GM12801 (cell line): ENCODE results near the gene ALS2CL.

Experiments used
- TF ChIP-seq, protein P1 (sequence below): IDR thresholded peaks from one replicate; pipeline ENCODE4 v1.5.1; 2011; ENCODE audit warnings: control low read depth; ENCODE audit not compliant: insufficient read length; ENCODE audit errors: extremely low read depth

Gene ALS2CL

DNA sequence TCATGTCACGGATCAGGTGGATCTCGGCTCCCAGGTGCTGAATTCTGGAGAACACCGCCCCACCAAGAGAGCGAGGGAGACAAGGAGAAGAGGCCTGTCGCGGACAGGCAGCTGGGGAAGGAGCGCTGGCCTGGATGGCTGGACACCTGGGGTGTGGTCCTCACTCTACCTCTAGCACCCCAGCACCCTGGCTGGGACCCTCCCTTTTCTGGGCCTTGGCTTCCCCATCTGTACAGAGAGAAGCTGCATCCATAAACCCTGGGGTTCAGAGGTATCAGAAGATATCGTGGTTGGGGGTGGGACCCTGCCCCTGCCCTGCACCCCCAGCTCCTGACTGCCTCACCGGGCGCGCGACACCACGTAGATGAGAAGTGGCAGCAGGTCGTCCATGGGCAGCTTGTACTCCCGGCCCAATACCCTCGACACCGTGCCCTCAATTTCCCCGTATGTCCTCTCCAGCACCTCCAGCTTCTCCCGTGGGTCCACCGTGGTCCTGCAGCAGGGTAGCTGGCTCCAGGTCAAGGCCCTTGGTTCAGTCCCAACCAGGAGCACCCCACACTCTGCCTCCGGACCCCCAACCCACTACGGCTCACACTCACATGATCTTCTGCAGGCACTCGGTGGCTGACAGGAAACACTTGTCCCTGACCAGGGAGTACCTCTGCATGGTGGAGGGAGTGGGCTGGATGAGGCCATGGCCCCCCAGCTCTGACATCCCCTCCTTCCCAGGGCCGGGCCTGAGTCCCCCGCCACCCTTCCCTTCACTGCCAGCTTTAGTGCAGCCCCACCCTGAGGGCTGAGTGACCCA lies 21.7 kb downstream of the ALS2CL start:
- TF ChIP-seq, protein P1, sequence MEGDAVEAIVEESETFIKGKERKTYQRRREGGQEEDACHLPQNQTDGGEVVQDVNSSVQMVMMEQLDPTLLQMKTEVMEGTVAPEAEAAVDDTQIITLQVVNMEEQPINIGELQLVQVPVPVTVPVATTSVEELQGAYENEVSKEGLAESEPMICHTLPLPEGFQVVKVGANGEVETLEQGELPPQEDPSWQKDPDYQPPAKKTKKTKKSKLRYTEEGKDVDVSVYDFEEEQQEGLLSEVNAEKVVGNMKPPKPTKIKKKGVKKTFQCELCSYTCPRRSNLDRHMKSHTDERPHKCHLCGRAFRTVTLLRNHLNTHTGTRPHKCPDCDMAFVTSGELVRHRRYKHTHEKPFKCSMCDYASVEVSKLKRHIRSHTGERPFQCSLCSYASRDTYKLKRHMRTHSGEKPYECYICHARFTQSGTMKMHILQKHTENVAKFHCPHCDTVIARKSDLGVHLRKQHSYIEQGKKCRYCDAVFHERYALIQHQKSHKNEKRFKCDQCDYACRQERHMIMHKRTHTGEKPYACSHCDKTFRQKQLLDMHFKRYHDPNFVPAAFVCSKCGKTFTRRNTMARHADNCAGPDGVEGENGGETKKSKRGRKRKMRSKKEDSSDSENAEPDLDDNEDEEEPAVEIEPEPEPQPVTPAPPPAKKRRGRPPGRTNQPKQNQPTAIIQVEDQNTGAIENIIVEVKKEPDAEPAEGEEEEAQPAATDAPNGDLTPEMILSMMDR = no peak

DNA sequence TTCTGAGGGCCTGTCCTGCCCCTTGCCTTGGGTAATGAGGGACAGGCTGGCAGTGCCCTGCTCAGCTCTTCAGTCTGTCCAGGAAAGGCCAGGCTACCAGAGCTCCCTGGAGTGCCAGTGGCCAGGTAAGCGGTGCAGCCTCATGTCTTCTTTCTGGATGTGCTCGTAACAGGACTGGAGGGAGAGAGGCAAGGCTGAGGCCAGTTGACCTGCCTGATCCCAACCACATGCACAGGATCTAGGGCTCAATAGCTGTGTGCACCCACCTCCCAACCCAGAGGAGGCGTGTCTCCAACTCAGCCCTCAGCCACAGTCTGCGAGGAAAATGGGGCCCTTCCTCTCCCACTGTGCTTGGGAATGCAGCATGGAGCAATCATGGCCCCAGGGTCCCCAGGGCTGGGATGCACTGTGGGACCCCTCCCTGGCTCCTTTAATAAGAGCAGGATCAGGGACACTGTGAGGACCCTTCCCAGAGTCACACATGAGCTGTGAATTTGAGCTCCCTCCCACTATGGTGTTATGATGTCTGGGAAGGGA lies 22.5 kb downstream of the ALS2CL start:
- TF ChIP-seq, protein P1 = no peak

DNA sequence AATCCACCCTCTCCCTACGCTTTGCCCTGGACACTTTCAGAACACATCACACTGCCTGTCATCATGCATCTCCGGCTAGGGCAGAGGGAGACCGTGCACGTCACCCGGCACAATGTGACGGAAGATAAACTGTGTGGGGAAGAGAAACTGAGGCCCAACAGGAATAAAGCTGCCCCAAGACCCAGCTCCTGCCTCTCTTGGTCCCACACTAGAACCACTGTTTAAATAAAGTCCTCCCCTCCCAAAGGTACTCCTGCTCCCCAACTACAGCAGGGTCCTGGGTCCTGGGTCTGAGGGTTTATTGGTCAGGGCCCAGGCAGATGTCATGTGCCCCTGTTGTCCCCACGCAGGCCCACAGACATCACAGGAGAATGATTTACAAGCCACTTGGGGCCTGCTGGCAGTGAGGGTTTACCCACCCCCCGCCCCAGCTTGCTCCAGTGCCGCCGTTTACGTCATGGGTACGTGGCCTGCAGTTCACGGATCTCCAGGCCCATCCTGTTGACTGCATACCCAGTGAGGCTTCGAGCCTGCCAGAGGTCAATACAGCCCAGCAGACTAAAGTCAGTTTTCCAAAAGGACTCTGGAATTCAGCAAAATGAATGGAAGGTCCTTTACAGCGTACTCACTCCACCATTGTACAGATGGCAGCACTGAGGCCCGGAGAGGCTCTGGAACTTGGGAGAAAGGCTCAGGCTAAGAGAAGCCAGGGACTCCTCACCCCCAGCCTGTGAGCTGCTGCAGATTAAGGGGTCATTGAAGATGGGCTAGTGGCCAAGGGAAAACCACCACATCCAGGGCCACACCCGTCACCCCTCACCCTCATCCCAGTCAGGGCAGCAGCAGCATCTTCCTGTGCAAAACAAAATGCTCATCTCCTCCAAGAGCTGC lies 23.2 kb downstream of the ALS2CL start:
- TF ChIP-seq, protein P1 = no peak

DNA sequence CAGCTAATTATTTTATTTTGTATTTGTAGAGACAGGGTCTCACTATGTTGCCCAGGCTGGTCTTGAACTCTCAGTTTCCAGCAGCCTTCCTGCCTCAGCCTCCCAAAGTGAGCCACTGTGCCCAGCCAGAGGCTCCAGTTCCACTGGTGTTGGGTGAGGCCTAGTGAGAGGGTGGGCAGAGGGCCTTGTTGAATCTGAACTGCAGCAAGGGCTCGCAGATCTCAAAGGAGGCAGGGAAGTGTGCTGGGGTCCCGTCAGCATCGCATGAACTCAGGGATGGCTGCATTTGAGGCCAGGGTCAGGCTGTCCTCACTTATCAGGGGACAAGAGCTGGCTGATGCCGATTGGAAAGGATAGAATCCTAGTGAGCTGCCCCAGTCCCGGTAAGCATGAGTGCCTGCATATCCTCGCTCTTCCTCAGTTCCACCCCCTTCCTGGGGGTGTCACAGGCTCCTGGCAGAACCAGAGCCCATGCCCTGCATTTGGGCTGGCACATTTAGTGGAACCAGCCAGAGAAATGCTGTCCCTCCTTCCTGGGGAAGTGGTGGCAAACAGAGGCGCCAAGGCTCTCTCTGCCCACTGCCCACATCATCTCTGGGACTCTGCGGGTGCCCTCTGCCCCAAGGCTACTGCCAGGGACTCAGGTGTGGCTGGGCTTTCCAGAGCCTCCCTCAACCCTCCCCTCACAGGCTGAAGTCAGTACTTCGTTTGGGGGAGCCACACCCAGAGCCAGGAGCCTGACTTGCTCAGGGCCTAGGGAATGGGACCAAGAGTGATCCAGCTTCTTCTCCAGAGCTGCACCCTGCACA lies 24.1 kb downstream of the ALS2CL start:
- TF ChIP-seq, protein P1 = no peak

DNA sequence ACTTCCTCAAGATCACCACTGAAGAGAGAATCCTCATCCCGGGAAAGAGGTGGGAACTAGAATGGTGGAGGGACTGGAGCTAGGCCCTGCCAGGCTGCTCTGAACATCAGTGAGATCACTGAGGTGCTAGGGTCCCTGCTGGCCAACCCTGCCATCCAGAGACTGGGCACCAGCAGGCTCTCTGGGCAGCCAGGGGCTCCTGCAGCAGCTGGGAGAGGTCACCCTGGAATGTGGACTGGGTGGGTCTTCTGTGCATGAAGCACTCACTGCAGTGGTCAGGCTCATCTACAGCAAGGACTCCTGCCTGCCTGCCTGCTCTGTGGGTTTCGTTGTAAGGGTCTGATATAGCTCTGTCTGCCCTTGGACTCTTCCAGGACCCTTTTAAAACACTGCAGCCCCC lies 24.9 kb downstream of the ALS2CL start:
- TF ChIP-seq, protein P1 = no peak

DNA sequence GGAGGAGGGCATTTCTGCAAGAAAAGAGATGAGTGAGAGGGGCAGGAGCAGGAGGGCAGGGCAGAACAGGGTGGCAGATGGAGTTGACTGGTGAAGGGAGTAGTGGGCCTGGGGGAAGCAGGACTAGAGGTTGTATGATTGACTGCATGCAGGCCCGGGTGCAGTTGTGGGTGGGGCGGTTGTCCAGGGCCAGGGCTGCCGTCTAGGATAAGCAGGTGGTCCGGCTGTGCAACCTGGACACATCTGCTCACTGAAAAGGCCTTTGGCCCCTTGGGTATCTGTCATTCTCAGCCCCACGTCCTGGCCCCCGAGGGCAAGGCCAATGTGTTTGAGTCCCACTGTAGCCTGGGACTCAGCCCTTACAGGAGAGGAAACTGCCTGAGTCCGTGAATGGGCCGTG lies 25.4 kb downstream of the ALS2CL start:
- TF ChIP-seq, protein P1 = no peak
